Stimulated activated CD8-positive, alpha-beta memory T cell treated with anti-CD3 and anti-CD28 coated beads, Interleukin-12 subunit alpha, Interleukin-12 subunit beta, amount 100 ng/mL, for 24 hours (primary cell): ENCODE data around the gene MBP.

Experiments
- DNase-seq: peaks from one replicate; pipeline ENCODE4 v3.0.0-alpha.2; 2020; ENCODE audit errors: extremely low read depth

Gene MBP

DNA sequence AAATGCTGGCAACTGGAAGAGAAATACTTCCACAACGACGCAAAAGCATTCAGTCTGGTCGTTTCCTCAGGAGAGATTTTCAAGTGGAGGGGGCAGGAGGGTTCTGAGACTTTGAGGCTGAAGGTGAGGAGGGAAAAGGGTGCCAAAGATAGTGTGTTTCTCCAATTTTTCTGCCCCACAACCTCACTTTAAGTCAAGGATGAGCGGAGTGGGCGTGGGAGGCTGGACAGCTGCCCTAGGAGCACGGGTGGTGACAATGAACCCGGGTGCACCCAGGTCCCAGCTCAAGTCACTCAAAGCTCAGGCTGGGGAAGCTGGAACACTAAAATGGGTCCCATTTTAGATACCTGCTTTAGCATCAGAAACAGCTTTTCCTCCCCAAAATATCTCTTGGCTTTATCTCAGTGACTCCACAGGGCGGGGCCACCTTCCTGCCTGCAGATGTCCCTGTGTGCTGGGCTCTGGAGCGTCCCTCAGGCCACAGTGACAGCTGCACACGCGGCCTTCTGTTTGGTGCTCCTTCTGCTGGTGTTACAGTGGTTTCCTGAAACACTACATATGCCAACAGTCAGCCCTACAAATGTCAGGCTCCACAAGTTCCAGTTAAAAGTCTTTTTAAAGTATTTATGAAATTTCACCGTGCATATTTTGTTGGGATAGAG is 1.4 kb upstream of the MBP start:
- no peak for DNase-seq

DNA sequence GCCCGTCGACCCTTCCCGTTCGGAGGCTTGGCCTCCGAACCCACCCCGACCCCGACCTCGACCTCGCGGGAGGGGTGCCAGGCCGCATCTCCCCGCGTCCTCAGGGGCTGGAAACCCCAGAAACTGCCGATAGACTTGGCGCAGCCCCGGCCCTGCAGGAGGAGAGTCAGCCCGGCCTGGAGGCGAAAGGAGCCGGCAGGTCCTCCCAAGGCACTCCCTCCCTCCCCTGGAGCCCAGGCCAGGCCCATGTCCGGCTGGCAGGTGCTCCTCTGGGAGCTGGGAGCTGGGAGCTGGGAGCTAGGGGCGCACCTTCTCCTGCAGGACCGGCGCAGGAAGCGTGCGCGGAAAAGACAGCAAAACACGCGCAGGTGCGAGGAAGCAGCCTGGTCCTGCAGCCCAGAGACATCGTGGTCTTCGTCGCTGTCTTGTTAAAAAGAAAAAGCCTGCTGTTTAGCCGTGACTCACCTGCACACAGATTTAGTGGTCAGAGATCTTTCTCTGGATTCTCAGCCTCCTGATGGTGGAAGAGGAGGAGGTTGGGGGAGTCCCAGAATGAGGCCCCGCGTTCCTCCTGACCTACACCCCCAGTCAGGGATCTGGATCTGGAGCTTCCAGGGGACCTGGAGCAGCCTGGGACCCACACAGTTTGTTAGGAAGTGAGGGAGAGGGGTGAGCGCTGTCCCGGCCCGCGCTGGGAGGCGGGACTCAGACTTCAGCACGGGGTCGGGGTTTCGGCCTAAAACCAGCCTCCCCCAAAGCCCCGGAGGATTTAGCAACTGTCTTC is 660 bp upstream of the MBP start:
- DNase-seq, result no peak

DNA sequence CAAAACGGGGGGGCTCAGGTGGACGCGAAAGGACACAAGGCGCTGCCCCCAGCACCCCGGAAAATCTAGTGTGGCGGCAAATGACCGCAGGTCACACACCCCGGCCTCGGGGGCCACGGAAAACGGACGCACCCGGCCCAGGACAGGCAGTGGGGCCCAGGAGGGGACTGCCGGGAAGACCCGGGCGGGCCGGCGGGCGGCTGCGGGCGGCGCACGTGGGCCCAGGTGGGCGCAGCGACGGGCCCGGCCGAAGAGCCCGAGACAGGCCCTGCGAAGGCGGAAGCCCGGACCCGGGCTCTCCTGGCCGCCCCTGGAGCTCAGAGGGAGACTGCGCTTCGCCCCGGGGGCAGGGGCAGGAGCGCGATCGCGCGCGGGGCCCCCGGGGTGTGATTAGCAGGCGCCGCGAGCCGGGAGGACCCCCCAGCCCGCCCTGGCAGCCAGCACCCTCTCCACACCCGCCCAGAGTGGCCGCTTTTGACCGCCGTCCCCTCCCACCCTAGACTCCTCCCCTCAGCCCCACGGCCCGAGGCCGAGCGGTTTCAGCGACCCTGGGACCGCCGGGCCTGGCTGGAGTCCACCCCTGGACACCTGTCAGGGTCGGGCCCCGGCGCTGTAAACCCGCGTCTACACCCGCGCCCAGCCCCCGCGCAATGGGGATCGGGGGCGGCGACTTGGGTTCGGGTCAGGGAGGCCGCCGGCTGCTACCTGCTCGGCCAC is 773 bp downstream of the MBP start:
- DNase-seq, result no peak

DNA sequence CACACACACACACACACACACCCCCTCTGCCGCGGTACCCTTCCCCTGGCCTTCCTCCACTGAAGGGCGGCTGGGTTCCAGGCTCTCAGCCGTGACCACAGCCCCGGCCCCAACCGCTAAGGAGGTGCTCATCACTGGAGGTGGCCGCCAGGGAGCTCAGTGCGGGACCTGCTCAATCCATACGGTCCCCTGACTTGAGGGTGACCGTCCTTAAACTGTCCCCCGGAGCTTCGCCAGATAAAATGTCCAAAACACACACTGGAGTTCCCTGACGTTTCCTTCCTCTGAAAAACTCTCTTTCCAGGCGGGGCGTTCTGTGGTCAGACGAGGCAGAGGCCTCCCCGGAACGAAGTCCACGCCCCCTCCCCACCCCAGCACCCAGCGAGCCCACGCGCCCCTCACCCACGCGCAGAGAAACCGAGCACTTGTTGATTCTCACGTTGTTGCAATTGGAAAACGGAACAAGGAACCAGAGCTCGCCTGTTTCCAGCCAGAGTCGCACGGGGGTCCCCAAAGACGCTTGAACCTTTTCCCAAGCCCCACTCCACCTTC is 1.4 kb downstream of the MBP start:
- no peak for DNase-seq

DNA sequence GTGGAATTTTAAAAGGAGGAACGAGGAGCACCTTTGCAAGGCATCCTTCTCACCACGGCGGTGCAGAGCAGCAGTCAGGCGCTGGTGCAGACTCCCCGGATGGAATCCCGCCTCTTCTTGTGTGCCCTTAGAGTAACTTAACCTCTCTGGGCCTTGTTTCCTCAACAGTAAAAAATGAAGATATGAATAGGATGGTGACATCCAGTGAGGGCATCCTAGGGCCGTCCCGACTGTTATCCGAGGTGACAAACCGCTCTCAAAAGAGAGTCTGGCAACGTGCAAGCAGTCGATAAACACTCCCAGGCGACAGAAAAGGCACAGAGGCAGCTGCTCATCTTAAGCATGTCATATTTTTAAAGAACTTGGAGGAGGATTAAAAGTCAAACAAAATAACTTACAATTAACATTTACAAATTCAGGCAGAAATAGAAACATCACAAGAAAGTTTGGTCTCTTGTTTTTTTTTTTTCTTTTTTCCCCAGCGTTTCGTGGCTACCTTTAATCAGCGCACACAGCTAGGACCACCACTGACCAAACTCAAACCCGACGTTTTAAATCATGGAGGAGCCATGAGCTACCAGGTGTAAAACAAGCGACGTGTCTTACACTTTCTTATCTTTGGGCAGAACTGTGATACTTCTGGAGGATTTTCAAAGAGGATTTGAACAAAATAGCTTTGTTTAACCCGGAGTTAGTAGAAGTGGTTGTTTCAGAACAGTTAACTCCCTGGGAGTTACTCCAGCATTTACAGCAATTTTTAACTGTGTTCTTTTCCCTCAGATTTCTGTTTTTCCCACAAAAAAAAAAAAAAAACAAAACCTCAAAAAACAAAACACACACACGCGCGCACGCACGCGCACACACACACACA is 2.1 kb downstream of the MBP start:
- no peak for DNase-seq

DNA sequence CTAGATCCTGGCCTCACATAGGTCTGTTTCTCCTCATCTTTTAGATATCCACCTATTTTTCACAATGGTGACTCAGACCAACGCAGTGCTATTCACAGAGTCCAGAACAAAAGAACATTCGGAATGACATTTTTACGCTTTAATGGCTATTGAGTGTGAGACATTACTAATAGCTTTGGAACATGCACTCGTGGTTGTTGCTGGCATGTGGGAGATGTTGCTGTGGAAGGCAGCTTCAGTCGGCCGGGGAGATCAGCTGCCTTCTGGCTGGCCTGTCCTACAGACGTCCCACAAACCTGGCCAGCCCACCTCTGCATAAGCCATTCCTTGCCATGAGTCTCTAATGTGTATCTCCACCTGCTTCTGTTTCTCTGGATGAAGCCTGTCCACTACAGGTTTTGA is 3.4 kb downstream of the MBP start:
- no peak for DNase-seq

DNA sequence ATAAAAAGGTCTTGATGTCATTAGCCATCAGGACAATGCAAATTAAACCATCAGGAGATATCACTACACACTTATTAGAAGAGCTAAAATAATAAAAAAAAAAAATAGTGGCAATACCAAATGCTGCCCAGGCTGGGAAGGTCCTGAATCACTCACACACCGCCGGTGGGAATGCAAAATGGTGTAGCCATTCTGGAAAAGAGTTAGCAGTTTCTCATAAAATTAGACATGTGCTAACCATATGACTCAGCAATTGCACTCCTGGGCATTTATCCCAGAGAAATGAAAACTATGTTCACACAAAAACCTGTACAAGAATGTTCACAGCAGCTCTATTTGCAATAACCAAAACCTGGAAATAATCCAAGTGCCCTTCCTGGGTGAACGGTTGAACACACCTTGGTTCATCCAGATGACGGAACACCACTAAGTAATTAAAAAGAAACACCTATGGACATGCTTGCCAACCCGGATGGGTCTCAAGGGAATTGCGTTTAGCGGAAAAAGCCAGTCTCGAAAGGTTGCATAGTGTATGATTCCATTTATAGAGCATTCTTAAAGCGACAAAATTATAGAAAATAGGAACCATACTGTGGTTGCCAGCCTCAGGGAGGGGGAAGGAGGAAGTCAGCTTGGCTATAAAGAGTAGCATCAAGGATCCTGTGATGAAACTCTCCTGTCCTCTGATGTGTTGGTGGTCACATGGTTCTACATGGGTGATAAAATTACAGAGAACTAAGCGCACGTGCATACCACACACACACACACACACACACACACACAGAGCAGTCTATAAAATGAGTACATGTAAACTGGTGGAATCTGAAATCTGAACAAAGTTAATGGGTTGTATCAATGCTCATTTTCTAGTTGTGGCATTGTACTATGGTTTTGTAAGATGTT is 4.6 kb downstream of the MBP start:
- no peak for DNase-seq

DNA sequence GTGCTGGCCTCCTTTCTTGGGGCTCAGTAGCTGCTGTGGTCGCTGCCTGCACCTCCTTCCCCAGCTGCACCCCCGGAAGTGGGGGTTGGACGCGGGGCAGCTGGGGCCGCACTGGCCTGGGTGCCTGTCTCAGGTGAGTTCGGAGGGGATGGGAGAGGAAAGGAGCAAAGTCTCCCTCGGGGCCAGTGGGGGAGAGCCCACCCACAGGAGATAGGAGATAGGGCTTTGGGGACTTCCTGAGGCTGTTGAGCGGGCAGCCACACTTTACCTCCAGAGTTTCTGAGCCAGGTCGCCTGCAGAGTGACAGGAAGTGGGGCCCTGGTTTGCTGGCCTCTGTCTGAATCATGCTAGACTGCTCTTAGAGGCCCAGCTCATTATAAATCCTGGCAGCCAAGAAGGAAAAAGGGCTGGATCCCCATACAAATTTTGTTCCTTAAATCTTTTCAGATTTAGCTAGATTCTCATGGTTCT is 8.1 kb downstream of the MBP start:
- DNase-seq, result no peak

DNA sequence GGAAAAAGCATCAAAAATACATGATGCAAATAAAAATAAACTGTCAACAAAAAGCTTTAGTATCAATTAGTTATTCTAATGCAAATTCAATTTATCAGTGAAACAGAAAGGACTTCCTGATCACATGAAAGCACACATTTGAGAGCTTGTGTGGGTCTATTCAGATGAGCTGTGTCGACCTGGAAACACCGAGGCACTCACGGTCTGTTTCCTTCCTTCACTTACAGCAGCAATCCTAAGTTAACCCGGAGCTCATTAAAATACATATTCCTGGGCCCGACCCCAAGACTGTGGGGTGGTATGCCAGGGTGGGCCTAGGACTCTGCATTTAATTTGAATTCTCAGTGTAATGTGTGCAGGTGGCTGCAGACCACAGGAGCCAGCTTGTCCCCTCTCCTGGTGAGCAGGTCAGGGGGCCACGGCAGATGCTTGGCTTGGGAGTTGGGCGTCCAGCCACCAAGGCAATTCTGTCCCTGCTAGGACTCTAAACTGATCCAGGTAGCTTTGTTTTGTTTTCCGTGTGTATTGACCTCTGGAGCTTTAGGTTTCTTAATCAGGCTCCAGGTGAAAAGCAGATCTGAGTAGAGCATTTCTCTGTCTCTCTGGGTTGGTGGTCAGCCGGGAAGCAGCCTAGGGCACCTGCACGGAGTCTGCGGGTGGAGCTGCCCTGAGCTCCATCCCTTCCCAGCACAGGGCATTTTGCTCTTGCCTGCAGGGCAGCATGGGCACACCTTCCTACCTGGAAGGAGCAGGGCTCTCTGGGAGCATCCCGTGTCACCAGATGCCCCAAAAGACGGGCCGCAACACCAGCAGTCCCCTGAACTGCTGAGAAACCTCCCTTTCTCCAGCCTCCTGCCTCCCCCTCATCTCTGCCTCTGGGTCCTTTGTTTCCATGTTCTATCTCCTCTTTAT is 9.0 kb downstream of the MBP start:
- no peak for DNase-seq

DNA sequence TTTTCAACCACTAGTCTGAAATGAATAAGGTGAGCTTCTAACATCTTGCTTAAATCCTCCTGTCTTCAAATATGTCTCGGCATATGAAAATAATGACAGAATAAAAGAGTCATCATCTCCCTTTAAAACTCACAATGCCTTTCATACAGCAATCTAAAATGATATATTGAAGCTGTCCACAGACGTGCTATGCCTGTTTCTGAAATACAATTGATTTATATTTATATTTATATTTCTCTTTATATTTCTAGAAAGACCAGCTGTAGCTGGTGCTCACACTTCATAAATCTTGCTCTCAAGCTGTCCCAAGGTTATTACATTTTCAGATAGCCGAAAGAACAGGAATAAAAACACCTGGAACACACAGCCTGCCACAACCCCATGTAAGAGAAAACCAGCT is 11.1 kb downstream of the MBP start:
- no peak for DNase-seq

DNA sequence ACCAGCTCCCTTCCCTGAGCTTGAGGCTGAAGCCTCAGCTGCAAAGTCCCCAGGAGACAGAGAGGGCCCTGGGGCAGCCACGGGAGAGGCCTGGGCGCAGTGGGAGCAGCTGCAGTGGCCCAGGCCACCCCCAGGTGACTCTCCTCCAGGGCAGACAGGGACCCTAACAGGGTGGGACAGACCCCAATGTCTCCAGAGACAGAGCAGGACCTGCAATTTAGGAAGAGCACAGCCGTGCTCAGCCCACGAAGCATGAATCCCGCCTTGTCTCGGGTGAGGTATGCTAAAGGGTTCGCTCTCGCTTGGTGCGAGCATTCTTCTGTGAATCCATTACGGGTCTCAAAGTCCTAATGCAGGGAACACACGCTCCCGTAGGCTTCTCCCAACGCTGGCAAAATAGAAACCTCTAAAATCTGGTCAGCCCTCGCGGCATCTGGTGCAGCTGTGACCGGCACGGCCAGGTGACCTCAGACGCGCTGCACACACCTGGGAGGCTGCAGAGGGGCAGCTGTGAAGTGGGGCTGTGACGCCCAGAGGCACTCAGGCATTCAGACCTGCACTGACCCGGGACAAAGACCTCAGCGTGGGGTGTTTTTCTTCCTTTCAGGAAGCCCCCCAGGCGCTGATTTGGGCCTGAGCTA is 12.6 kb downstream of the MBP start:
- no peak for DNase-seq

DNA sequence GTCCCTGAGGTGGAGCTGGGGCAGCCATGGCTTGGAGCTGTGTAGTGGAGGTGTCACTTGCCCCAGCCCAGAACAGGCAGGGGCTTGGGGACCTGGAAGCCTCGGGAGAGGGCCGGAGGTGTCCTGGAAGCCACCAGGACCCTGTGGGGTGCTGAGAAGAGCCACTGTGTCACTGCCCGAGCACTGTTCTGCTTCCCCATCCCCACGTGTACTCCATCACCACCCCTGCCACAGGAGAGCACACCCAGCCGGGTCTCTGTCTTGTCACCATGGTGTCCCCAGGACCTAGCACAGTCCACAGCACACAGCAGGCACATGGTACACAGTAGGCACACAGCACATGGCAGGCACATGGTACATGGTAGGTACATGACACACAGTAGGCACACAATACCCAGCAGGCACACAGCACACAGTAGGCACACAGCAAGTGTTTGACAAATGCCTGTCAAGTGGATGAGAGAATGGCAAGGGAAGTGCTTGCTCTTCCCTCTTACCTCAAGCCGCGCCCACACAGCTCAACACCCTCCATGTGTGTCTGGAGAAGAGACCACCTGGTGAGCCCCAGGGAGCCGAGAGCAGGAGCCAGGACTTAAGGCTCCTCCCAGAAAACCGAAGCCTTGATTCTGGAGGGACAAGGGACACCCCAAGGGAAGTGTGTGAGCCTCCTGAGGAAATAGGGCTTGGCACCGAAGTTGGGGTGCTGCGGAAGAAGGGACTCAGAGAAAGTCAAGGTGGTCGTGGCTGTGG is 13.3 kb downstream of the MBP start:
- DNase-seq, result no peak

DNA sequence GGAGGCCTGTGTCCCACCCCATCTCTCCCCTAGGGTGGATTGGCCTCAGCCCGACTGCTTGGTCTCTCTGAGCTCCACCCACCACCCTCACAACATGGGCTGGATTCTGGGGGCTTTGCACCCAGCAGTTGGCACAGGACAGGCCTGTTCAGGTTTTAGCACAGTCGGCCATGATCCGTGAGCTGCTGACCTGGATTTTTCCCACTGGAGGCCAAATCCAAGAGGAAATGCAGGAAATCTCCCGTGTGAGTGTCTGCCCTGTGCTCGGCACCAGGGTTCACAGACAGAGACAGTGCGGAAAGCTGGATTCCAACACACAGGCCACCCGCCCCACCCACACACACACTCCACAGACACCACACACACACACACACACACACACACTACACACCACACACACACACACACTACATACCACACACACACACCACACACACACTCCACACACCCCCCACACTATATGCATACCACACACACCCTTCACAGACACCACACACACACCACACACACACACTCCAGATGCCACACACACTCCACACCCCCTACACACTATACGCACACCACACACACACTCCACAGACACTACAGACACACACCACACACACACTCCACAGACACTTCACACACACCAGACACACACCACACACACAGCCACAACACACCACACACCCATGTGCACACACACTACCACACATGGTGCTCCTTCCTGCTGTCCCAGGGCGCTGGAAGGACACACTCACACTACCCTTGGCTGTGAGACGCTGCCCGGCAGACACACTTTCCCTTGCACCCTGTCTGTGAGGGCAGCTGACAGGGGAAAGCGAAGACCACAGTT is 14.1 kb downstream of the MBP start:
- no peak for DNase-seq

DNA sequence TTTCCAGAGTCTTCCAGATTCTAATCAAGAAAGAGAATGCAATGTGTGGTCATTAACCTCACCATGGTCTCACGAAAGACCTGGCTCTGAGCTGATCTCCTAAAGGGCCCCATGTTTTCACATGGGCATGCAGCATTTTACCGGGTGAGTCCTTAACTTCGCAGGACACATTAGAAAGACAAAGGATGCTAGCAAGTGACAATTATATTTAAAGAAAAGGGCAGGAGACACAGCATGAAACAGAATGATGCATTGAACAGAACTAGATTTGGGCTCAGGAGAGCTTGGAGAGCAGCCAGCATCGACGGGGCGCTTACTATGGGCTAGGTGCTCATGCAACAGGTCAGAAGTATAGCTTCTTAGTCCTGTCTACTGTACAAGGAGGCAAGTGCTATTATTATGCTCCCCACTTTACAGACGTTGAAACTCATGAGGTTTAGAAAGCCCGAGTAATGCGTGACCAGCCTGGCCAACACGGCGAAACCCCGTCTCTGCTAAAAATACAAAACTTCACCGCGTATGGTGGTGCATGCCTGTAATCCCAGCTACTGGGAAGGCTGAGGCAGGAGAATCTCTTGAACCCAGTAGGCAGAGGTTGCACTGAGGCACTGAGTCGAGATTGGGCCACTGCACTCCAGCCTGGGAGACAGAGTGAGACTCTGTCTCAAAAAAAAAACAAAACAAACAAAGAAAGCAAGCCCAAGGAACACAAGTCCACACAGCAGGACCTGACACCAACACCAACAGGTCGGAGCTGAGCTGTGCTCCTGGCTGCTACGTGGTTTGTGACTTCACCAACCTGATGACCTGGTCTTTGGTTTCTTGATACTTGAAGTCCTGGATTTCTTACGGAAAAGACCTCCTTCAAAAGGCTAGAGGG is 16.1 kb downstream of the MBP start:
- DNase-seq, result no peak

DNA sequence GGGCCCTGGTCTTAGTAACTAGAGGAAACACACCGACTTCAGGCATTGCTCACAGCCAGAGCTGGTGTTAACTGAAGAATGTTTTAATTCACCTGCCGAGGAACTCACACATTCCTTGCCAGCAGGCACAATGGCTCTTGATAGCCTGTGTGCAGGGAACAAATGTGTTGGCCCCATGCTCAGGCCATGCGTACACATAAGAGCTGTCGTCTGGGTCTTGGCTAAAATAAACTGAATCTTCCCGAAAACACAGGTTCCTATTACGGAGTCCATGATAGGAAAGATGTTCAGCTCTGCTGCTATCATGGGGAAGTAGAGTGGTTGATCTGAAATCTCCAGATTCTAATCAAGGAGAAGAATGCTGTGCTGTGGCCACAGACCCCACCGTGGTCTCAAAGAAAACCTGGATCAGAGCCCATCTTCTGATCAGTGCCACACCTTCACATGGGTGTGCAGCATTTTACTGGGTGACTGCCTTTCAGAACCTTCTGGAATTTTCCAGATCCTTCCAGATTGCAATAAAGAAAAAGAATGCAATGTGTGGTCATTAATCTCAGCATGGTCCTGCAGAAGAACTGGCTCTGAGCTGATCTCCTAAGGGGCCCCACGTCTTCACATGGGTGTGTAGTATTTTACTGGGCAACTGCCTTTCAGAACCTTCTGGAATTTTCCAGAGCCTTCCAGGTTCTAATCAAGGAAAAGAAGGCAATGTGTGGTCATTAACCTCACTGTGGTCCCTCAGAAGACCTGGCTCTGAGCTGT is 17.2 kb downstream of the MBP start:
- DNase-seq, result no peak
